C4-2B (cell line): ENCODE measurements around the gene AFAP1.

ENCODE experiments used
- CTCF ChIP-seq: fragments of 450-650 bp; conservative IDR thresholded peaks from 2 replicates; pipeline ENCODE4 v1.5.1; 2017; ENCODE audit warnings: mild to moderate bottlenecking
- ZFX ChIP-seq: fragments of 450-650 bp; IDR thresholded peaks from 2 replicates; pipeline ENCODE4 v1.6.1; 2017

- no peak for TF ChIP-seq CTCF
- no peak for TF ChIP-seq ZFX
Observed at GRCh38 chr4:7980036-7980435, 40.4 kb upstream of the AFAP1 start.
